ENCODE measurements around the gene POU2AF1. TPM values are rescaled to one million over a fixed set of nuclear protein-coding genes. Genes with fewer than 3 reads are reported as not detected.
A peak's percentile ranks its signal among the peaks of the same experiment; 100 is the strongest.

POU2AF1 gene
- total RNA-seq, 4 donors from 2014 or later = 0.57 to 2.2 (median 1.8) TPM; not detected in 1

DNA sequence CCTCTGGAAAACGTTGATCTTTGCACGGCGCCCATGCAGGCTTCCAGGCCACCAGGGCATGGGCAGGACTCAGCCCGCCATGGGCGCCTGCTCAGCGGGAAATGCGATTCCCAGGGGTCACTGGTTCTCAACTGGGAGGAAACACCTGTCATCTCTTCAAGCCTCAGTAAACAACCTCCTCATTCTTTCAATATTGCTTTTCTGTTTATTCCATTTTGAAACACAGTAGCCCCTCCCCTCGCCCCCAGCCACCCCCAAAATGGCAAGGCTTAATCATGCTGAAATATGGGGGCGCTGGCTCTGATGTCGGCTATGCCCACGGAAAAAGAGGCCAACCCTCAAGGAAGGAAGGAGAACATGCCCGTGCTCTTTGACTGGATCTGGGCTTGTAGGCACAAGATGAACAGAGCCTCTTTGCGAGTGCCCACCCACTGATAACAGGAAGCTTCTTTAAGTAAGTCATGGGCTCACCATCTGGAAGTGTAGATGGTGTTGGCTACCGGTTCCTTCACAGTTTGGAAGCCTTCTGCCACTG is 594 bp upstream of the POU2AF1 start:
- H3K4me3 ChIP-seq = peak overlapping the region in 2 of 4 donors; percentile 4 to 47
- no peaks in the 10 kb centered on the region for H3K9me3 ChIP-seq
- no peaks in the 10 kb centered on the region for H3K36me3 ChIP-seq
- no peaks in the 10 kb centered on the region for H3K27me3 ChIP-seq
- WGBS, 2 donors = 55 to 66% methylated on average over 11 to 14 of the region's 14 CpGs
- no peak for DNase-seq
- peak overlapping the region in 3 of 4 donors; percentile 64 to 70 (median 69) for H3K27ac ChIP-seq
- intact Hi-C loops (cut with DNase I) = no loop called here
- TF ChIP-seq POLR2A (IDR thresholded peaks at IDR 0.05) = no peak
- TF ChIP-seq, protein P1, sequence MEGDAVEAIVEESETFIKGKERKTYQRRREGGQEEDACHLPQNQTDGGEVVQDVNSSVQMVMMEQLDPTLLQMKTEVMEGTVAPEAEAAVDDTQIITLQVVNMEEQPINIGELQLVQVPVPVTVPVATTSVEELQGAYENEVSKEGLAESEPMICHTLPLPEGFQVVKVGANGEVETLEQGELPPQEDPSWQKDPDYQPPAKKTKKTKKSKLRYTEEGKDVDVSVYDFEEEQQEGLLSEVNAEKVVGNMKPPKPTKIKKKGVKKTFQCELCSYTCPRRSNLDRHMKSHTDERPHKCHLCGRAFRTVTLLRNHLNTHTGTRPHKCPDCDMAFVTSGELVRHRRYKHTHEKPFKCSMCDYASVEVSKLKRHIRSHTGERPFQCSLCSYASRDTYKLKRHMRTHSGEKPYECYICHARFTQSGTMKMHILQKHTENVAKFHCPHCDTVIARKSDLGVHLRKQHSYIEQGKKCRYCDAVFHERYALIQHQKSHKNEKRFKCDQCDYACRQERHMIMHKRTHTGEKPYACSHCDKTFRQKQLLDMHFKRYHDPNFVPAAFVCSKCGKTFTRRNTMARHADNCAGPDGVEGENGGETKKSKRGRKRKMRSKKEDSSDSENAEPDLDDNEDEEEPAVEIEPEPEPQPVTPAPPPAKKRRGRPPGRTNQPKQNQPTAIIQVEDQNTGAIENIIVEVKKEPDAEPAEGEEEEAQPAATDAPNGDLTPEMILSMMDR (IDR thresholded peaks at IDR 0.05) = no peak
- H3K4me1 ChIP-seq = peaks cover 6 to 25% (median 17%) of the 10 kb centered on the region in 3 donors

DNA sequence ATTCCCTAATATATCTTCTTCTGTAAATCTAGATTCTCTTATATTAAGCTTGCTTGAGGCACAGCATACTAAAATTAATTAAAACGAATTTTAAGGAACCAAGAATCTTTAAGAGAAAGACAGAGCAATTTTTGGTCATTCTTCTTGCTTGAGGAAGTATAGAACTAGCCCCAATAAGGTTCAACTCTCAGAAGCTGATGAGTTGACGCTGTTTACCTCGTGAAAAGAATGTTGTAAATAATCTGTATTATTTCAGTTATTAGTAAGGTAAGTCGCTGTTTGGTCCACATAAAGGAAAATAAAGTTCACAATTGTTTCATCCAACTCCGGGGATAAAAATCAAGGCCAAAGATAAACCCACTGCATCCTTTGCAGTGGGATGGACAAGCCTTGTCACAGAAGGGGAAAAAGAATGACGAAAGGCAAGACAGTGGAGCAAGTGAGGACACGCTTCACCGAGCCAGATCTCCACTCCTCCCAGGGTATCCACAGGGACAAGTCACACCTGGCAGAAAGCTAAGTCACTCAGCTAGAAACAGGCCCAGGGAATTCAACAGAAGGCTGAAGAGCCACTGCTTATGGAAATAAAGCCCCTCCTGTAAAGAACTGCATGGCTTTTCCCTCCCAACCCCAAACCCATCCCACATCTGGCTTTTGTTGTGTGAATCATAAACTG is 752 bp downstream of the POU2AF1 start:
- Histone ChIP-seq H3K36me3 (no peaks in the 10 kb centered on the region), H3K27me3 (no peaks in the 10 kb centered on the region), H3K4me3 (peak overlapping the region in 1 of 4 donors; percentile 47), H3K4me1 (peaks cover 6 to 25% (median 17%) of the 10 kb centered on the region in 3 donors), H3K27ac (peak overlapping the region; percentile 21 to 70 (median 66)), H3K9me3 (no peaks in the 10 kb centered on the region)
- TF ChIP-seq POLR2A (IDR thresholded peaks at IDR 0.05) = no peak
- TF ChIP-seq, protein P1 (IDR thresholded peaks at IDR 0.05) = no peak
- no peak for DNase-seq
- intact Hi-C loops (cut with DNase I) = no loop called here
- WGBS, 2 donors = 38 to 46% methylated on average over 8 of the region's 8 CpGs

DNA sequence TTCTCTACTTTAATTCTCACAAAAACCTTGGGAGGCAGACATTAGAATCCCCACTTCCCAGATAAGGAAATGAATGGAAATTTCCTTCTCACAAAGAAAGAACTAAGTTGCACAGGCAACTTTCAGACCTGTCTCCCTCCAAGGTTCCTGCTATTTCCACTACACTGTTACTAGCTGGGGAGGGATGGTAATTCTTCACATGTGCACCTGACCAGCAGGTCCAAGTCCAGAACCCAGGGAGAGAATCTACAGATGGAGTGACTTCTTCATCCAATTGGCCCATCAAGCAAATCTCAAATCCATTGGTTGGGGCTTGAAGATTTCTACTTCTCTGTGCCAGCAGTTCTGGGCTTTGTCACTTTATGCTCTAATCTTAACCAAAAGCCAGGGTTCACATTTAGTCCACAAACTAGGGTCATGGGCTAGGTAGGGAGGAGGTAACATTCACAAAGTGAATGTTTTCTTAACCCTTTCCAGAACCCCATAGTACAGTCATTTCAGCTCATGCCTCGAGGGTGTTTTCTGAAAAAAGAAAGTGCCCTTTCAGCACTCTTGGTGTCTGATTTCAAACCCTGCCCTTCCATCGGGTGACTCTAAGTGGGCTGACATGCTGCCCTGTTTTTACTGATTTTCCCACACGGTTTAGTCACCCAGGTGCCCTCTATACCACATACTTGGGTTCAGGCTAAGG is 2.7 kb downstream of the POU2AF1 start:
- Histone ChIP-seq H3K4me3 (peak overlapping the region in 1 of 4 donors; percentile 6), H3K27me3 (no peaks in the 10 kb centered on the region), H3K36me3 (no peaks in the 10 kb centered on the region), H3K4me1 (peaks cover 6 to 42% (median 17%) of the 10 kb centered on the region in 3 donors), H3K9me3 (no peaks in the 10 kb centered on the region), H3K27ac (peak overlapping the region in 1 of 4 donors; percentile 34)
- 23 to 36% methylated on average over 3 of the region's 3 CpGs for WGBS, 2 donors
- no peak for DNase-seq
- no peak for TF ChIP-seq POLR2A (IDR thresholded peaks at IDR 0.05)
- TF ChIP-seq, protein P1 (IDR thresholded peaks at IDR 0.05) = no peak
- intact Hi-C loops (cut with DNase I) = no loop called here

DNA sequence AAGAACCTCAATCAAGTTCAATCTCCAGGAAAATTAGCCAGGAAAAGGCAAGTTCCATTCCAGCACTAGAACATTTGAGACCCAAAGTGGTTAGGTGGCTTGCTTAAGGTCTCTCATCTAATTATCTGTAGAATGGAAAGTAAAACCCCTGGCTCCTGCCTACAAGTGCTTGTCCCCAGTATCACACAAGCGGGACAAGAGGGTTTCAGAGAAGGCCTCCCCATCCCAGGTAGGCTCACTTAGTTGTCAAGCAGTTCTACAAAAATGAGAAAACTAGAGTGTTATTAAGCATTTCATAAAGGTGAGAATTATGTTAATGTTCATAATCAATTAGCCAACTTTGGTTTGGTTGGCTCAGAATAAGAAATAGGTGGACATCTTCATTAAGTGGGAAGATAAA is 5.5 kb downstream of the POU2AF1 start:
- Histone ChIP-seq H3K4me3 (no peak overlapping the region), H3K36me3 (no peaks in the 10 kb centered on the region), H3K4me1 (peaks cover 3 to 43% (median 11%) of the 10 kb centered on the region in 3 donors), H3K27me3 (no peaks in the 10 kb centered on the region), H3K27ac (no peak overlapping the region), H3K9me3 (no peaks in the 10 kb centered on the region)
- no peak for DNase-seq
- TF ChIP-seq POLR2A (IDR thresholded peaks at IDR 0.05) = no peak
- TF ChIP-seq, protein P1 (IDR thresholded peaks at IDR 0.05) = no peak
- intact Hi-C loops (cut with DNase I) = no loop called here
- 71 to 92% methylated on average over 1 of the region's 1 CpG for WGBS, 2 donors

DNA sequence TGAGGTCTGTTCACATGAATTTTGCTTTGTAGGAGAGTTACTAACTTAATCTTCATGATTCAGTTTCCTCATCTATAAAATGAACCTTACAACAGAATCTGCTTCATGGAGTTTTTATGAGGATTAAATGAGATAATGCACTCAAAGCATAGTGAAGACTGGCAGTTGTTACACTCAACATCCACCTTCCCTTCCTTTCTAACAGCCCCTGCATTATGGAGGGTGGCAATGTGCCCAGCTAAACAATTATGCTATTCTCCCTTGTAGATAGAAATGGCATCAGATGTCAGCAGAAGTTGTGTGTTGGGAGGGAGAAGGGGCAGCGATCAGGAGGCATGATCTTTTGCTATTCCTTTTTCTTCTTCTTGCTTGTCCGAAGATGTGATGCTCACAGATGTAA is 6.5 kb downstream of the POU2AF1 start:
- Histone ChIP-seq H3K36me3 (no peaks in the 10 kb centered on the region), H3K9me3 (no peaks in the 10 kb centered on the region), H3K4me3 (no peak overlapping the region), H3K27me3 (no peaks in the 10 kb centered on the region), H3K4me1 (peaks cover 0 to 48% (median 10%) of the 10 kb centered on the region in 3 donors), H3K27ac (peak overlapping the region in 3 of 4 donors; percentile 35 to 45 (median 44))
- no peak for DNase-seq
- WGBS, 2 donors = 75 to 95% methylated on average over 2 of the region's 2 CpGs
- TF ChIP-seq, protein P1 (IDR thresholded peaks at IDR 0.05) = no peak
- intact Hi-C loops (cut with DNase I) = no loop called here

Measured in esophagus squamous epithelium (tissue), 5 donors.